ENCODE measurements around the gene FLT1.

Gene FLT1

GRCh38 chr13:28299916-28300315 lies 195.0 kb downstream of the FLT1 start:
- DNase-seq: no peak

GRCh38 chr13:28297341-28297740 lies 197.6 kb downstream of the FLT1 start:
- no peak for DNase-seq

GRCh38 chr13:28286263-28286662 lies 208.7 kb downstream of the FLT1 start:
- no peak for DNase-seq

- no peak for DNase-seq
Measured at GRCh38 chr13:28283600-28283999, 211.3 kb downstream of the FLT1 start.

GRCh38 chr13:28282451-28282850 lies 212.5 kb downstream of the FLT1 start:
- no peak for DNase-seq

GRCh38 chr13:28273919-28274318 lies 221.0 kb downstream of the FLT1 start:
- no peak for DNase-seq

GRCh38 chr13:28271056-28271840 lies 223.7 kb downstream of the FLT1 start:
- DNase-seq: no peak

- DNase-seq: no peak
Measured at GRCh38 chr13:28268800-28269223, 226.1 kb downstream of the FLT1 start.

- no peak for DNase-seq
Measured at GRCh38 chr13:28267497-28267896, 227.4 kb downstream of the FLT1 start.

GRCh38 chr13:28258417-28258816 lies 236.5 kb downstream of the FLT1 start:
- no peak for DNase-seq

GRCh38 chr13:28257305-28257704 lies 237.6 kb downstream of the FLT1 start:
- no peak for DNase-seq

GRCh38 chr13:28252547-28252946 lies 242.4 kb downstream of the FLT1 start:
- no peak for DNase-seq

- DNase-seq: no peak
Measured at GRCh38 chr13:28251466-28251865, 243.5 kb downstream of the FLT1 start.

- DNase-seq: no peak
Measured at GRCh38 chr13:28250542-28250941, 244.4 kb downstream of the FLT1 start.
